Astrocyte (in vitro differentiated cells and primary cell): ENCODE measurements around the gene UBE2J2.

ENCODE experiments used
- CTCF ChIP-seq: IDR thresholded peaks from 2 replicates; pipeline ENCODE4 v1.5.1; 2011; ENCODE audit warnings: low read depth, mild to moderate bottlenecking, inconsistent platforms, low read length, moderate library complexity; ENCODE audit not compliant: insufficient read depth
- EZH2 ChIP-seq: IDR thresholded peaks from 2 replicates; pipeline ENCODE4 v1.6.1; 2012; ENCODE audit warnings: mild to moderate bottlenecking, low read length, inconsistent platforms; ENCODE audit not compliant: insufficient read depth

- TF ChIP-seq CTCF (no peak), EZH2 (no peak)
Observed at GRCh38 chr1:1211541-1212441, 61.9 kb downstream of the UBE2J2 start.
